ENCODE measurements around the gene SF3A2.
A peak's percentile ranks its signal among the peaks of the same experiment; 100 is the strongest.

SF3A2 gene

GRCh38 chr19:2259336-2259735, 22.7 kb downstream of the SF3A2 start (continued):
- TF ChIP-seq ZNF704 (tag by site-specific recombination; IDR thresholded peaks at IDR 0.05), result no peak
- no peak for TF ChIP-seq SP2 (tag by site-specific recombination; IDR thresholded peaks at IDR 0.05)

- no peak overlapping the region for H3K4me3 ChIP-seq (ENCODE audit: low read depth, low read length)
- no peaks in the 10 kb centered on the region for H3K9me3 ChIP-seq (ENCODE audit: control insufficient read depth, insufficient read depth, low read depth, low read length)
- CTCF ChIA-PET, result interaction anchor here (0.6 to 3.0 kb wide), 8 partner anchors 10 to 1034 kb away, joined by 3 to 29 read pairs (median 3); partner anchors contain the start of gene PLEKHJ1
- H3K4me1 ChIP-seq (ENCODE audit: control insufficient read depth, insufficient read depth, low read length), result no peaks in the 10 kb centered on the region
- POLR2A ChIA-PET, result interaction anchor here (0.6 to 1.9 kb wide), 6 partner anchors 16 to 1894 kb away, joined by 3 to 4 read pairs (median 4); partner anchors contain the start of genes GADD45B, LSM7 and SPPL2B
- no peak overlapping the region for H3K27ac ChIP-seq (ENCODE audit: extremely low read depth, low read depth, low read length)
- H3K36me3 ChIP-seq (ENCODE audit: control insufficient read depth in 2 of 2, insufficient read depth in 1 of 2, low read length in 2 of 2), result no peaks in the 10 kb centered on the region
- TF ChIP-seq HIC1 (tag by site-specific recombination; IDR thresholded peaks at IDR 0.05), result peak; percentile 55; the same call in 1 of the 2 replicates
- TF ChIP-seq PATZ1 (tag by site-specific recombination; IDR thresholded peaks at IDR 0.05), result 0 out of 2 replicates have a peak, but pooled peaks have one; percentile 21
- peak; percentile 63 for TF ChIP-seq ZNF366 (tag by site-specific recombination; conservative IDR thresholded peaks at IDR 0.05)
- TF ChIP-seq TCF7L2 (IDR thresholded peaks at IDR 0.05; ENCODE audit: borderline replicate concordance, low read depth, low read length), result no peak
- TF ChIP-seq ATF2 (tag by site-specific recombination; IDR thresholded peaks at IDR 0.05; ENCODE audit: low read depth), result peak; percentile 31; the same call in 1 of the 2 replicates
- peak; percentile 57; the same call in 1 of the 2 replicates for TF ChIP-seq KLF17 (tag by site-specific recombination; IDR thresholded peaks at IDR 0.05)
- TF ChIP-seq ZXDB (tag by site-specific recombination; IDR thresholded peaks at IDR 0.05), result 0 out of 2 replicates have a peak, but pooled peaks have one; percentile 23
- no peak for TF ChIP-seq ZNF292 (tag by site-specific recombination; IDR thresholded peaks at IDR 0.05; ENCODE audit: borderline replicate concordance, low read depth)
- no peak for TF ChIP-seq ZNF707 (tag by site-specific recombination; IDR thresholded peaks at IDR 0.05)
- 0 out of 2 replicates have a peak, but pooled peaks have one; percentile 40 for TF ChIP-seq ZNF362 (tag by site-specific recombination; IDR thresholded peaks at IDR 0.05)
- no peak for TF ChIP-seq ZNF558 (tag by site-specific recombination; IDR thresholded peaks at IDR 0.05)
- TF ChIP-seq SP7 (tag by site-specific recombination; IDR thresholded peaks at IDR 0.05), result peak; percentile 69
- no peak for TF ChIP-seq ZNF175 (tag by site-specific recombination; IDR thresholded peaks at IDR 0.05)
- TF ChIP-seq ZNF324 (tag by site-specific recombination; IDR thresholded peaks at IDR 0.05), result no peak
- 0 out of 2 replicates have a peak, but pooled peaks have one; percentile 15 for TF ChIP-seq ZBTB8A (tag by site-specific recombination; IDR thresholded peaks at IDR 0.05)
- peak; percentile 93 for TF ChIP-seq INSM2 (tag by site-specific recombination; IDR thresholded peaks at IDR 0.05)
- TF ChIP-seq ZNF146 (tag by site-specific recombination; IDR thresholded peaks at IDR 0.05), result no peak
- TF ChIP-seq KLF10 (tag by site-specific recombination; IDR thresholded peaks at IDR 0.05), result peak; percentile 91
- no peak for TF ChIP-seq ZSCAN5A (tag by site-specific recombination; IDR thresholded peaks at IDR 0.05)
- TF ChIP-seq KLF1 (tag by site-specific recombination; IDR thresholded peaks at IDR 0.05), result peak; percentile 82
Measured at GRCh38 chr19:2260341-2260805, 23.7 kb downstream of the SF3A2 start.
